NT2/D1 (cell line): ENCODE results near the gene IL36G.

Experiments used
- YY1 ChIP-seq: IDR thresholded peaks from 2 replicates; pipeline ENCODE4 v1.6.1; 2011; ENCODE audit not compliant: insufficient read length, insufficient read depth
- ZNF274 ChIP-seq: IDR thresholded peaks from 2 replicates; pipeline ENCODE4 v1.6.1; 2011; ENCODE audit warnings: mild to moderate bottlenecking, low read depth, low read length

GRCh38 chr2:112957511-112957910, 20.3 kb upstream of the IL36G start:
- TF ChIP-seq YY1 (no peak), ZNF274 (no peak)
